Activated B cell treated with CpG ODN at 0.5 μM for 24 hours (primary cell): ENCODE results near the gene NDUFAF5. TPM values are rescaled to one million over a fixed set of nuclear protein-coding genes. Genes with fewer than 3 reads are reported as not detected.

Experiments
- ATAC-seq: fragments of 200-7000 bp; cut with Tn5 transposase; one replicate; pipeline ENCODE4 v1.10.0; 2021; ENCODE audit warnings: low read depth, mild to moderate bottlenecking, moderate library complexity
- CTCF ChIA-PET: fragments of 350-600 bp; sonication (Branson Sonifier 250); formaldehyde crosslinking; loops from one replicate; lab custom pipeline; 2021; ENCODE audit warnings: antibody characterized with exemption; lab: Charles Lee
- POLR2A ChIA-PET: fragments of 350-600 bp; sonication (Branson Sonifier 250); formaldehyde crosslinking; loops from one replicate; lab custom pipeline; 2021; ENCODE audit warnings: antibody characterized with exemption; lab: Charles Lee
- DNase-seq: peaks from one replicate; pipeline ENCODE4 v3.0.0; 2022
- H3K27ac Mint-ChIP-seq: one replicate; pipeline ENCODE4 v1.8.0; 2020; ENCODE audit warnings: mixed read lengths
- H3K27me3 Mint-ChIP-seq: one replicate; pipeline ENCODE4 v1.8.0; 2021; ENCODE audit warnings: mixed read lengths
- H3K36me3 Mint-ChIP-seq: one replicate; pipeline ENCODE4 v1.8.0; 2021; ENCODE audit warnings: low read depth, mixed read lengths
- H3K4me1 Mint-ChIP-seq: one replicate; pipeline ENCODE4 v1.8.0; 2021; ENCODE audit warnings: mixed read lengths
- H3K4me3 Mint-ChIP-seq: one replicate; pipeline ENCODE4 v1.8.0; 2020; ENCODE audit warnings: mild to moderate bottlenecking, mixed read lengths
- H3K9me3 Mint-ChIP-seq: one replicate; pipeline ENCODE4 v1.8.0; 2020; ENCODE audit warnings: mixed read lengths
- CTCF ChIP-seq: fragments of 200-600 bp; IDR thresholded peaks from one replicate; pipeline ENCODE4 v1.8.0; 2022; ENCODE audit warnings: antibody characterized with exemption, mild to moderate bottlenecking
- intact Hi-C: fragments of 100-400 bp; cut with micrococcal nuclease; formaldehyde crosslinking; loops from one replicate; pipeline ENCODE4 v1.15.1; 2024
- total RNA-seq: library from RNA; stranded (reverse); gene quantifications from 2 replicates; pipeline ENCODE4 v1.2.3, GENCODE V29; 2022

NDUFAF5 gene
- total RNA-seq, 1 donor from 2014 or later = 29.8 TPM

- TF ChIP-seq CTCF = no peak
- H3K27ac Mint-ChIP-seq = no peak overlapping the region
- ChIA-PET CTCF (no interaction called here), POLR2A (no interaction called here)
- DNase-seq (no peak), ATAC-seq (no peak)
- intact Hi-C loops = no loop called here
- H3K36me3 Mint-ChIP-seq = no peaks in the 10 kb centered on the region
- no peaks in the 10 kb centered on the region for H3K4me1 Mint-ChIP-seq
- no peak overlapping the region for H3K4me3 Mint-ChIP-seq
- H3K27me3 Mint-ChIP-seq = peaks cover 4% of the 10 kb centered on the region
- no peaks in the 10 kb centered on the region for H3K9me3 Mint-ChIP-seq
These were observed 46.6 kb downstream of the NDUFAF5 start for GRCh38 chr20:13831476-13831875.

- no peak for TF ChIP-seq CTCF
- ChIA-PET POLR2A (no interaction called here), CTCF (no interaction called here)
- Mint-ChIP-seq H3K27me3 (peaks cover 5% of the 10 kb centered on the region), H3K4me3 (no peak overlapping the region), H3K36me3 (no peaks in the 10 kb centered on the region), H3K4me1 (no peaks in the 10 kb centered on the region), H3K27ac (no peak overlapping the region), H3K9me3 (no peaks in the 10 kb centered on the region)
- DNase-seq (no peak), ATAC-seq (no peak)
- intact Hi-C loops = no loop called here
These were observed 53.8 kb downstream of the NDUFAF5 start for GRCh38 chr20:13838664-13839063.

- no peak for DNase-seq
- no peak overlapping the region for H3K4me3 Mint-ChIP-seq
- H3K27ac Mint-ChIP-seq = no peak overlapping the region
- intact Hi-C loops = no loop called here
- ATAC-seq = no peak
- H3K27me3 Mint-ChIP-seq = peaks cover 9% of the 10 kb centered on the region
- CTCF ChIA-PET = no interaction called here
- H3K4me1 Mint-ChIP-seq = no peaks in the 10 kb centered on the region
- no peaks in the 10 kb centered on the region for H3K36me3 Mint-ChIP-seq
- POLR2A ChIA-PET = no interaction called here
- TF ChIP-seq CTCF = no peak
- H3K9me3 Mint-ChIP-seq = no peaks in the 10 kb centered on the region
These were observed 54.7 kb downstream of the NDUFAF5 start for GRCh38 chr20:13839421-13840092.

- no peak for TF ChIP-seq CTCF
These were observed 55.3 kb downstream of the NDUFAF5 start for GRCh38 chr20:13840093-13840465.

GRCh38 chr20:13841206-13841605 lies 56.4 kb downstream of the NDUFAF5 start:
- Mint-ChIP-seq H3K27ac (no peak overlapping the region), H3K4me1 (no peaks in the 10 kb centered on the region), H3K36me3 (no peaks in the 10 kb centered on the region), H3K9me3 (no peaks in the 10 kb centered on the region), H3K4me3 (no peak overlapping the region), H3K27me3 (peaks cover 9% of the 10 kb centered on the region)
- POLR2A ChIA-PET = no interaction called here
- ATAC-seq (no peak), DNase-seq (no peak)
- intact Hi-C loops = no loop called here
- TF ChIP-seq CTCF = no peak
- CTCF ChIA-PET = no interaction called here

More at GRCh38 chr20:13840093-13840465, 55.3 kb downstream of the NDUFAF5 start:
- ChIA-PET POLR2A (no interaction called here), CTCF (no interaction called here)
- no peaks in the 10 kb centered on the region for H3K9me3 Mint-ChIP-seq
- no peak for ATAC-seq
- peaks cover 9% of the 10 kb centered on the region for H3K27me3 Mint-ChIP-seq
- DNase-seq = no peak
- H3K4me3 Mint-ChIP-seq = no peak overlapping the region
- intact Hi-C loops = no loop called here
- no peaks in the 10 kb centered on the region for H3K36me3 Mint-ChIP-seq
- H3K27ac Mint-ChIP-seq = no peak overlapping the region
- H3K4me1 Mint-ChIP-seq = no peaks in the 10 kb centered on the region
